Measurements from ENCODE around the gene ATP5ME.
A peak's percentile ranks its signal among the peaks of the same experiment; 100 is the strongest.
"Not testable (repeated sequence)": the region's sequence is repeated elsewhere in the genome, so short reads cannot be mapped to it uniquely, and the experiment has no call there.

Gene ATP5ME

GRCh38 chr4:709348-709747 is 35.3 kb upstream of the ATP5ME start:
- no peak for DNase-seq
- TF ChIP-seq GATA1 (IDR thresholded peaks at IDR 0.05; ENCODE audit: low read depth, low read length) (no peak), POLR2A (IDR thresholded peaks at IDR 0.05; ENCODE audit: low read length) (no peak)

DNA sequence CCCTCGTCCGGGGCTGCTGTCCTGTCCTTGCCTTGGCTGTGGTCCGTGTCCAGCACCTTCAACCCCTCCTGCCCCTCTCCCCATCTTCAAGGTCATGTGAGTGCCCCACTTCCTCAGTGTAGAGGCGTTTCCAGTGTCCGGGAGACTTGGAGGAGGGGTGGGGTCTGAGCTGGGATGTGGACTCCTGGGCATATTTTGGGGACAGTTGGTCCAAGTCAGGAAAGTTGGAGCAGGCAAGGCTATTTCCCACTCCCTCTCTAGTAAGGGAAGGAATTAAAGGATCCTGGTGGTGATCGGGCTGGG is 34.5 kb upstream of the ATP5ME start:
- DNase-seq, result no peak
- no peak for TF ChIP-seq GATA1 (IDR thresholded peaks at IDR 0.05; ENCODE audit: low read depth, low read length)
- no peak for TF ChIP-seq POLR2A (IDR thresholded peaks at IDR 0.05; ENCODE audit: low read length)

DNA sequence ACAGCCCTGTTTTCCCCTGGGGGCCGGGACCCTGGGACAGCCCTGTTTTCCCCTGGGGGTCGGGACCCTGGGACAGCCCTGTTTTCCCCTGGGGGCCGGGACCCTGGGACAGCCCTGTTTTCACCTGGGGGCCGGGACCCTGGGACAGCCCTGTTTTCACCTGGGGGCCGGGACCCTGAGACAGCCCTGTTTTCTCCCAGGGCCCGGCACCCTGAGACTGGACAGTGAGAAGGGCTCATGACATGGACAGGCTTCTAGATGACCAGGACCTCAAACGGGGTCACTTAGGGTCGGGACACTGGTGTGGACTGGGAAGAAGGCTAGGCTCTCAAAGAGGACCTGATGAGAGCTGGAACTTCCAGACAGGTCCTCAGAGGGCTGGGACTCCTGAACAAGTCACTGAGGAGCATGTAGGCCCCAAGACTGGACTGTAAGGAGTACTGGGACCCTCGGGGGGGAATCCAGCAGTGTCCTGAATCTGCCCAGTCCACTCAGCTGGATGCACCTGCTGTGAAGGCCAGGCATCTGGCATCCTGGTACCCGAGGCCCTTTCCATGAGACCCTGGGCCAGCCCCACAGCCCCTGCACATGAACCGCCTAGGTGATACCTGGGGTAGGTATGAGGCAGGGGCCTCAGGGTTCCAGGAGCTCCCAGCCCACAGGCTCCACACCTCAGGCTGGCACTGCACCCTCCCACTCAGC is 34.0 kb upstream of the ATP5ME start:
- TF ChIP-seq POLR2A (IDR thresholded peaks at IDR 0.05; ENCODE audit: low read length) (no peak), GATA1 (IDR thresholded peaks at IDR 0.05; ENCODE audit: low read depth, low read length) (no peak)
- no peak for DNase-seq

DNA sequence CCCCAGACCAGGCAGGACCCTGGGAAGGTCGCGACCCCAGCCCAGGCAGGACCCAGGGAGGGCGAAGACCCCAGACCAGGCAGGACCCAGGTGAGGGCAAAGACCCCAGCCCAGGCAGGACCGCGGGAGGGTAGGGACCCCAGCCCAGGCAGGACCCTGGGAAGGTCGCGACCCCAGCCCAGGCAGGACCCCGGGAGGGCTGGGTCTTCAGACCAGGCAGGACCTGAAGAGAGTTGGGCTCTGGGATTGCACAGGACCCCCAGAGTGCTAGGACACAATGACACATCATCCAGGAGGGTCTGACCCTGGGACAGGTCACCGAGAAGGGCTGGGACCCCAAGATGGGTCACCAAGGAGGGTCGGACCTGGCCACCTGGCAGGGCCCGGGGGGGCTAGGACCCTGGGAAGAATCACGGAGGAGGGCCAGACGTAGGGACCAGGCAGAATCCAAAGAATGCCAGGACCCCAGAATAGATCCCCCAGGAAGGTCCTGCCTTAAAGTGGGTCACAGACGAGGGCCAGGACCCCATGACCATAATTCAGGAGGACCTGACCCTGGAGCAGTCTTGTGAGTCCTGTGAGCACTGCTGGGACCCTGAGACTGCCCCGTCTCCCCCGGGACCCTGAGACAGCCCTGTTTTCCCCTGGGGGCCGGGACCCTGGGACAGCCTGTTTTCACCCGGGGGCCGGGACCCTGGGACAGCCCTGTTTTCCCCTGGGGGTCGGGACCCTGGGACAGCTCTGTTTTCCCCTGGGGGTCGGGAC is 32.9 kb upstream of the ATP5ME start:
- no peak for TF ChIP-seq GATA1 (IDR thresholded peaks at IDR 0.05; ENCODE audit: low read depth, low read length)
- no peak for TF ChIP-seq POLR2A (IDR thresholded peaks at IDR 0.05; ENCODE audit: low read length)

GRCh38 chr4:706083-706633 is 32.1 kb upstream of the ATP5ME start:
- DNase-seq, result not testable (repeated sequence)

More for the DNA sequence above, 32.9 kb upstream of the ATP5ME start:
- DNase-seq, result no peak

- TF ChIP-seq GATA1 (IDR thresholded peaks at IDR 0.05; ENCODE audit: low read depth, low read length) (no peak), POLR2A (IDR thresholded peaks at IDR 0.05; ENCODE audit: low read length) (peak; percentile 41)
- peak; percentile 96 to 97 for DNase-seq
Observed at GRCh38 chr4:705278-706082, 31.4 kb upstream of the ATP5ME start, which contains the start of gene PCGF3. PCGF3 (plus strand) TSS chr4:705832; CDS start chr4:733681, 27,849 bp downstream.

GRCh38 chr4:704971-705277 is 30.8 kb upstream of the ATP5ME start:
- DNase-seq, result no peak
- no peak for TF ChIP-seq GATA1 (IDR thresholded peaks at IDR 0.05; ENCODE audit: low read depth, low read length)
- TF ChIP-seq POLR2A (IDR thresholded peaks at IDR 0.05; ENCODE audit: low read length), result no peak

- no peak for DNase-seq
- TF ChIP-seq GATA1 (IDR thresholded peaks at IDR 0.05; ENCODE audit: low read depth, low read length), result no peak
- no peak for TF ChIP-seq POLR2A (IDR thresholded peaks at IDR 0.05; ENCODE audit: low read length)
Observed at GRCh38 chr4:704198-704891, 30.3 kb upstream of the ATP5ME start.

- TF ChIP-seq GATA1 (IDR thresholded peaks at IDR 0.05; ENCODE audit: low read depth, low read length) (no peak), POLR2A (IDR thresholded peaks at IDR 0.05; ENCODE audit: low read length) (no peak)
Observed at GRCh38 chr4:703336-704197, 29.5 kb upstream of the ATP5ME start.

GRCh38 chr4:702618-703048 is 28.6 kb upstream of the ATP5ME start:
- DNase-seq, result peak; percentile 49 to 60
- TF ChIP-seq GATA1 (IDR thresholded peaks at IDR 0.05; ENCODE audit: low read depth, low read length) (no peak), POLR2A (IDR thresholded peaks at IDR 0.05; ENCODE audit: low read length) (no peak)

More at GRCh38 chr4:703336-704197, 29.5 kb upstream of the ATP5ME start:
- no peak for DNase-seq

DNA sequence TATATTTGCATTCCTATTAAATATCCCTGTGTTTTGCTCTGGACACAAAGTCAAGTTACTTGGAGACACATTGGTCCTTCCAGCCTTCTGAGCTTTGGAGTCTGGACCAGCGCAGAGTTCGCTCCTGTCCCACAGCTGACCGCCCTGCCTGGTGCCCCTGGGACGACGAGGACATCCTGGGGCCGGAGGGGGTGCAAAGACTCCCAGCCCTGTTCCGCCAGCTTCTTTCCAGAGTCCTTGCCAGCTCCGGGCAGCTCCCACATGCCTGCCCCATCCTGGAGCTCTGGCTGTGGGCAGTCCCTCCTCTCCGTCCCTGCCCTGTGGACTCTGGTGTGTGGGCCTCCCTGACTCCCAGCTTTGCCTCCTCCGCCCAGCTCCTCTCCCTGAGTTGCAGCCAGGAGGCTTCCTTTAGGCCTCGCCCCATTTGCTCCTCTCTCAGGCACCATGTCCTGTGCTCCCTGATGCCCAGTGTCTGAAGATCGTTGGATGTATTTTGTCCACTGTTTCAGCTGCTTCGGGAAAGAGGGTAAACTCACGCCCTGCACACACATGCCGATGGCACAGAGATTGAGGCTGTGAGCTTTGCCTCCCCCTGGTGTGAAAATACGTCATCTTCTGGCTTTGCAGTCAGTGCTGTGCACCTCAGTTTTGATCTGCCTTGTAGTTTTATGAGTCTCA is 26.6 kb upstream of the ATP5ME start:
- no peak for DNase-seq
- TF ChIP-seq GATA1 (IDR thresholded peaks at IDR 0.05; ENCODE audit: low read depth, low read length) (no peak), POLR2A (IDR thresholded peaks at IDR 0.05; ENCODE audit: low read length) (no peak)

All from erythroblast (primary cell).